Gastrocnemius medialis (tissue), 4 donors: ENCODE results near the gene NBEA. TPM values are rescaled to one million over a fixed set of nuclear protein-coding genes. Genes with fewer than 3 reads are reported as not detected.
"Not testable (repeated sequence)": the region's sequence is repeated elsewhere in the genome, so short reads cannot be mapped to it uniquely, and the experiment has no call there.

Source experiments
- ATAC-seq, 2 donors: fragments of 150-250 bp; one replicate each; pipeline ENCODE4 v1.9.1; 2016
- DNase-seq, 2 donors: peaks; one replicate each; pipeline ENCODE4 v3.0.0-alpha.2; 2019
- H3K27ac ChIP-seq, 4 donors: fragments of 200-600 bp; sonication (generic); 1 replicate in 1 of 4; 2 replicates in 3 of 4; pipeline ENCODE4 v1.5.1; 2016 to 2018; ENCODE audit warnings: mild to moderate bottlenecking in 2 of 4, moderate library complexity in 1 of 4
- H3K27me3 ChIP-seq, 3 donors: fragments of 200-600 bp; sonication (generic) in 2 of 3; 1 replicate in 1 of 3; 2 replicates in 2 of 3; pipeline versions ENCODE4 v1.5.1 to v1.6.0; 2016 to 2019; ENCODE audit warnings: mild to moderate bottlenecking in 1 of 3, moderate library complexity in 1 of 3
- H3K36me3 ChIP-seq, 2 donors: fragments of 200-600 bp; sonication (generic) in 1 of 2; one replicate each; pipeline ENCODE4 v1.5.1; 2017 to 2018
- H3K4me1 ChIP-seq, 2 donors: fragments of 200-600 bp; sonication (generic) in 1 of 2; one replicate each; pipeline ENCODE4 v1.5.1; 2016 to 2017; ENCODE audit warnings: mild to moderate bottlenecking in 2 of 2
- H3K4me3 ChIP-seq, 4 donors: fragments of 200-600 bp; sonication (generic) in 3 of 4; 1 replicate in 1 of 4; 2 replicates in 3 of 4; pipeline ENCODE4 v1.5.1; 2016 to 2019; ENCODE audit warnings: mild to moderate bottlenecking in 2 of 4
- H3K9me3 ChIP-seq, 3 donors: fragments of 200-600 bp; sonication (generic) in 2 of 3; 1 replicate in 1 of 3; 2 replicates in 2 of 3; pipeline ENCODE4 v1.5.1; 2016 to 2019
- POLR2A ChIP-seq, 2 donors: fragments of 450-650 bp; IDR thresholded peaks; one replicate each; pipeline ENCODE4 v1.6.1; 2017; ENCODE audit warnings: antibody characterized with exemption in 2 of 2, mild to moderate bottlenecking in 2 of 2, moderate library complexity in 2 of 2
- in situ Hi-C, 4 donors: fragments of 200-750 bp; cut with MboI; loops; one replicate each; pipeline versions ENCODE4 v1.15.0 to v1.8.0; 2017; ENCODE audit warnings: low sequenced_read_pairs in 4 of 4
- intact Hi-C: fragments of 100-400 bp; cut with DNase I; formaldehyde crosslinking; loops from one replicate; pipeline ENCODE4 v1.15.1; 2023; ENCODE audit warnings: low total_unique reads
- total RNA-seq, 4 donors: library from RNA; depleted of rRNA; stranded (reverse); fragments of >200 nt; gene quantifications; one replicate each; pipeline versions ENCODE4 v1.1.0 to v1.2.3, GENCODE V29; 2016
- TF ChIP-seq, protein P1 (sequence below), 5 experiments: fragments of 450-650 bp in 3 of 5; fragments of 200-600 bp in 2 of 5; sonication (generic) in 2 of 5; IDR thresholded peaks in 4 of 5; conservative IDR thresholded peaks in 1 of 5; 1 replicate in 4 of 5; 2 replicates in 1 of 5; pipeline ENCODE4 v1.5.1; 2016 to 2019; ENCODE audit warnings: antibody characterized with exemption in 5 of 5, mild to moderate bottlenecking in 3 of 5, moderate library complexity in 3 of 5

NBEA gene
- total RNA-seq, 4 donors from 2014 or later, result 4.1 to 5.1 (median 4.7) TPM

DNA sequence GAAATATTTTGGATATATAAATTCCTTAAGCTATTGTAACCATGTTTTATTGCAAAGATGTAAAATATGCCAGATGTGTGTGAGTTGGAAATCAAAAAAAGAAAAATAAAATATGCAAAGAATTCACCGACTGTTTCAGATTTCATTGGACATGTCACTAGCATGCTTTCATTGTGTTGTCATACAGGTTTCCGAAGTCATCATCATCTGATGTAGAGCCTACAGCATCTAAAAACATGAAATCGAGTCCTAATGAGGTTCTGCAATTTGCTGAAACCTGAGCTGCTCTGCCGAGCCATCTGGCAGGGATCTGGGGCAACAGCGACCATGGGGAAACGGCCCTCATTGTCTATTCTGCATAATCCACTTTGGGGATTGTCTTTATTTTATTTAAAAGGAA is 730.5 kb downstream of the NBEA start:
- Histone ChIP-seq H3K27me3 (no peaks in the 10 kb centered on the region), H3K4me3 (no peak overlapping the region), H3K4me1 (no peaks in the 10 kb centered on the region), H3K27ac (no peak overlapping the region), H3K9me3 (no peaks in the 10 kb centered on the region), H3K36me3 (no peaks in the 10 kb centered on the region)
- in situ Hi-C loops, result no loop called here
- ATAC-seq (no peak), DNase-seq (no peak)
- intact Hi-C loops, result no loop called here
- TF ChIP-seq, protein P1, sequence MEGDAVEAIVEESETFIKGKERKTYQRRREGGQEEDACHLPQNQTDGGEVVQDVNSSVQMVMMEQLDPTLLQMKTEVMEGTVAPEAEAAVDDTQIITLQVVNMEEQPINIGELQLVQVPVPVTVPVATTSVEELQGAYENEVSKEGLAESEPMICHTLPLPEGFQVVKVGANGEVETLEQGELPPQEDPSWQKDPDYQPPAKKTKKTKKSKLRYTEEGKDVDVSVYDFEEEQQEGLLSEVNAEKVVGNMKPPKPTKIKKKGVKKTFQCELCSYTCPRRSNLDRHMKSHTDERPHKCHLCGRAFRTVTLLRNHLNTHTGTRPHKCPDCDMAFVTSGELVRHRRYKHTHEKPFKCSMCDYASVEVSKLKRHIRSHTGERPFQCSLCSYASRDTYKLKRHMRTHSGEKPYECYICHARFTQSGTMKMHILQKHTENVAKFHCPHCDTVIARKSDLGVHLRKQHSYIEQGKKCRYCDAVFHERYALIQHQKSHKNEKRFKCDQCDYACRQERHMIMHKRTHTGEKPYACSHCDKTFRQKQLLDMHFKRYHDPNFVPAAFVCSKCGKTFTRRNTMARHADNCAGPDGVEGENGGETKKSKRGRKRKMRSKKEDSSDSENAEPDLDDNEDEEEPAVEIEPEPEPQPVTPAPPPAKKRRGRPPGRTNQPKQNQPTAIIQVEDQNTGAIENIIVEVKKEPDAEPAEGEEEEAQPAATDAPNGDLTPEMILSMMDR (IDR thresholded peaks at IDR 0.05 in 4 of 5, conservative IDR thresholded peaks at IDR 0.05 in 1 of 5), result no peak
- TF ChIP-seq POLR2A (IDR thresholded peaks at IDR 0.05), result no peak

DNA sequence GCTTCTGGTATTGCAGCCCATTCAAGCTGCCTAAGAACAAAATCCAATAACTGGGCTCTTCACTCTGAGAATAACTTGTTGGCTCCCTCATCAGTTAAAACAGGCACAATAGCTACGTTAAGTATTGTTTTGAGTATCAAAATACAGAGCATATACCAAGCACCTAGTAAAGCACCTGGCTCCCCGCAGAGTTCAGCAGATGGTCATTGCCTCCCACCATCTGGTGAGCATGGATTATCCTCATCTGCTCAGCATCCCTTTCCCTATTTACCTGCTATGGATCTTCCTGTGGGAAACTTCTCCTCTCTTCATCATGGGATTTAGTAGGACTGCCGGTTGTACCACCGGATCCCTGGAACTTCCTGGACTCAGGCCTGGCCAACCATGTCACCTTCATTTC is 733.6 kb downstream of the NBEA start:
- Histone ChIP-seq H3K4me3 (no peak overlapping the region), H3K36me3 (no peaks in the 10 kb centered on the region), H3K9me3 (no peaks in the 10 kb centered on the region), H3K27ac (no peak overlapping the region), H3K4me1 (no peaks in the 10 kb centered on the region), H3K27me3 (no peaks in the 10 kb centered on the region)
- ATAC-seq (no peak), DNase-seq (no peak)
- intact Hi-C loops (no loop called here), in situ Hi-C loops (no loop called here)
- TF ChIP-seq, protein P1 (IDR thresholded peaks at IDR 0.05 in 4 of 5, conservative IDR thresholded peaks at IDR 0.05 in 1 of 5), result no peak
- TF ChIP-seq POLR2A (IDR thresholded peaks at IDR 0.05), result no peak

DNA sequence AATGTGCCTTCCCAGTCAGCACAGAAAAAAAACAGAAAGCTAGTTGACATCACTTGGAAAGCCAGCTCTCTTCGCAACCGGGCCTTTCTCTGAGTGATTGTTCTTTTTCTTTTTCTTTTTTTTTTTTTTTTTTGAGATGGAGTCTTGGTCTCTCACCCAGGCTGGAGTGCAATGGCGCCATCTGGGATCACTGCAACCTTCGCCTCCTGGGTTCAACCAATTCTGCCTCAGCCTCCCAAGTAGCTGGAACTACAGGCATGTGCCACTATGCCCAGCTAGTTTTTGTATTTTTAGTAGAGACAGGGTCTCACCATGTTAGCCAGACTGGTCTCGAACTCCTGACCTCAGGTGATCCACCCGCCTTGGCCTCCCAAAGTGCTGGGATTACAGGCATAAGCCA is 735.8 kb downstream of the NBEA start:
- intact Hi-C loops, H3K4me1 ChIP-seq, H3K36me3 ChIP-seq, ATAC-seq, H3K4me3 ChIP-seq, in situ Hi-C loops, H3K27ac ChIP-seq, H3K9me3 ChIP-seq, DNase-seq, H3K27me3 ChIP-seq: not testable (repeated sequence)

DNA sequence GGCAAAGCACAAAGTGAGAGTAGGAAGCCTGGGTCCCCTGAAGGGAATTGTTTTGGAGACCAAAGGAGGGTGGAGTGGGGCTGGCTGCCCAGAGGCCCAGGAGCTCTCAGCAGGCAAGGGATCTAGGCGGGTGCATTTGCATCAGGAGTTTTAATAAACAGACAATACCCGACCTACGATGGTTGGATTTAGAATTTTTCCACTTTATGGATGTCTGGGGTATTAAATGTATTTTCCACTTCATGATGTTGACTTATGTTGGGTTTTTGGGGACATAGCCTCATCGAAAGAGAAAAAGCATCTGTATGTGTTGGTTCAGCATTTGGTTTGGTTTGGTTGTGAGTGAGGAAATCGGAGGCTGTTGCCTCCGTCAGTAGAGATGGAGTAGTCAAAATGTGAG is 739.6 kb downstream of the NBEA start:
- ATAC-seq, result no peak
- in situ Hi-C loops (no loop called here), intact Hi-C loops (no loop called here)
- no peaks in the 10 kb centered on the region for H3K36me3 ChIP-seq
- no peak overlapping the region for H3K27ac ChIP-seq
- TF ChIP-seq, protein P1 (IDR thresholded peaks at IDR 0.05 in 4 of 5, conservative IDR thresholded peaks at IDR 0.05 in 1 of 5), result no peak
- TF ChIP-seq POLR2A (IDR thresholded peaks at IDR 0.05), result no peak
- no peaks in the 10 kb centered on the region for H3K9me3 ChIP-seq
- no peak for DNase-seq
- H3K4me1 ChIP-seq, result no peaks in the 10 kb centered on the region
- no peak overlapping the region for H3K4me3 ChIP-seq
- H3K27me3 ChIP-seq, result no peaks in the 10 kb centered on the region

DNA sequence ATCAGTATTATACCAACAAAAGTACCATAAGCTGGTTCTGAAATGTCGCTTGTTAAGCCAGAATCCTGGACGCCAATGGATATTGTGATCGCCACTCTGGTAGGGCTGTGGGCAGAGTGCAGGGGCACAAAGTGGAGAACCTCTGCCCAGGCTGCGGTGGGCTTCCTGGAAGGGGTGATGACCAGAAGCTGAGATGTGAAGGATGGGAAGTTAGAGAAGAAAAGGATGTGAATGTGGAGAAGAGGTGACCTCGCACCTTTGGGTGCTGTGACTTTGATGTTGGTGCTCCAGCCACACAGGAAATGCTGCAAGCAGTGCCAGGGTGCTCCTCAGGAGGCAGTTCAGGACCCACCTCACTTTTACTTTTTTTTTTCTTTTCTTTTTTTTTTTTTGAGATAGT is 742.4 kb downstream of the NBEA start:
- no peaks in the 10 kb centered on the region for H3K9me3 ChIP-seq
- H3K36me3 ChIP-seq, result no peaks in the 10 kb centered on the region
- H3K27me3 ChIP-seq, result no peaks in the 10 kb centered on the region
- no peak overlapping the region for H3K4me3 ChIP-seq
- H3K27ac ChIP-seq, result no peak overlapping the region
- no peak for ATAC-seq
- intact Hi-C loops, result no loop called here
- TF ChIP-seq, protein P1 (IDR thresholded peaks at IDR 0.05 in 4 of 5, conservative IDR thresholded peaks at IDR 0.05 in 1 of 5), result no peak
- no peak for TF ChIP-seq POLR2A (IDR thresholded peaks at IDR 0.05)
- DNase-seq, result no peak
- in situ Hi-C loops, result no loop called here
- H3K4me1 ChIP-seq, result no peaks in the 10 kb centered on the region
